PC-9 (cell line): ENCODE data around the gene AIRE.

ENCODE experiments used
- EZH2 ChIP-seq: fragments of 200-600 bp; sonication (generic); IDR thresholded peaks from 2 replicates; pipeline ENCODE4 v1.8.0; 2017; ENCODE audit warnings: antibody characterized with exemption, low read depth
- TF ChIP-seq, protein P1 (sequence below): fragments of 200-600 bp; sonication (generic); conservative IDR thresholded peaks from 2 replicates; pipeline ENCODE4 v1.6.1; 2017; ENCODE audit warnings: mixed run types, antibody characterized with exemption, mild to moderate bottlenecking, moderate library complexity

DNA sequence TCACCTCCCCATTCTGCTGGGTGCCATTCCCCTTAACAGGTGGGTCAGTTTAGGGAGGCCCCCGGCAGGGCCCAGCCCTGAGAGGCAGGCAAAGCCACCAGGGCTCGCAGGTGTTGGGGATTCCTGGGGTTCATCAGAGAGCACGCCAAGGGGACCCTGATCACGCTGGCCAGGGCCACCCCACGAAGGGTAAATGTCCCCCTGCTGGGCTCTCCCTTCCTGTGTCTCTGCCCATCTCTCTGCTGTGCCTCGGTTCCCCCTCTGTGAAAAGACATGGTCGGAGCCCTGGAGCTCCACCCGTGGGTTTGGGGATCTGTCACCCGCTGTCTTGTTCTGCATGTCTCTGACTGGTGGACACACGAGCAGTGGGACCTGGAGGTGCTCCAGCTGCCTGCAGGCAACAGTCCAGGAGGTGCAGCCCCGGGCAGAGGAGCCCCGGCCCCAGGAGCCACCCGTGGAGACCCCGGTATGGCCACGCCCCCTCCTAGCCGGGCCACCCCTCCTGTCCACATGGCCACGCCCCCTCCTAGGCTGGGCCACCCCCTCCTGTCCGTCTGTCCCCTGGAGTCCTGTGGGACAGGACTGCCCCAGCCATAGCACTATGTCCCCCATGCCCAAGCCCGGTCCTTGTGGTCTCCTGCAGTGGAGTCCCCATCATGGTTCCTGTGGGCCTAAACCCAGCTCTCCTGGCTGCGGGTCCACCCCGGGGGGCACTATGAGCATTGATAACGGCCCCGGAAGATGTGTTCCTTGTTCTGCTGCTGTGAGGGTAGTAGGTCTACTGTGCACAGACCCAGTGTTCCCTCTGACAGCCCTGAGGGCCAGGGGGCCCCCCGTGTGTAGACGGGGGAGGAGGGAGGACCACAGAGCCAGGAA is 6.5 kb downstream of the AIRE start:
- TF ChIP-seq, protein P1, sequence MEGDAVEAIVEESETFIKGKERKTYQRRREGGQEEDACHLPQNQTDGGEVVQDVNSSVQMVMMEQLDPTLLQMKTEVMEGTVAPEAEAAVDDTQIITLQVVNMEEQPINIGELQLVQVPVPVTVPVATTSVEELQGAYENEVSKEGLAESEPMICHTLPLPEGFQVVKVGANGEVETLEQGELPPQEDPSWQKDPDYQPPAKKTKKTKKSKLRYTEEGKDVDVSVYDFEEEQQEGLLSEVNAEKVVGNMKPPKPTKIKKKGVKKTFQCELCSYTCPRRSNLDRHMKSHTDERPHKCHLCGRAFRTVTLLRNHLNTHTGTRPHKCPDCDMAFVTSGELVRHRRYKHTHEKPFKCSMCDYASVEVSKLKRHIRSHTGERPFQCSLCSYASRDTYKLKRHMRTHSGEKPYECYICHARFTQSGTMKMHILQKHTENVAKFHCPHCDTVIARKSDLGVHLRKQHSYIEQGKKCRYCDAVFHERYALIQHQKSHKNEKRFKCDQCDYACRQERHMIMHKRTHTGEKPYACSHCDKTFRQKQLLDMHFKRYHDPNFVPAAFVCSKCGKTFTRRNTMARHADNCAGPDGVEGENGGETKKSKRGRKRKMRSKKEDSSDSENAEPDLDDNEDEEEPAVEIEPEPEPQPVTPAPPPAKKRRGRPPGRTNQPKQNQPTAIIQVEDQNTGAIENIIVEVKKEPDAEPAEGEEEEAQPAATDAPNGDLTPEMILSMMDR, result no peak
- no peak for TF ChIP-seq EZH2
